OCI-LY3 (cell line): Measurements from ENCODE around the gene MAPK8.

ENCODE experiments used
- H2AFZ ChIP-seq: fragments of 200-600, 300-600 bp; shearing (Covaris generic); 2 replicates; pipeline ENCODE4 v1.6.0; 2014; ENCODE audit warnings: antibody characterized with exemption, low read depth, low read length
- H3K27ac ChIP-seq: fragments of 200-600, 300-600 bp; sonication (generic); 2 replicates; pipeline ENCODE4 v1.5.1; 2014; ENCODE audit warnings: mild to moderate bottlenecking, low read length, moderate library complexity, mixed read lengths
- H3K27me3 ChIP-seq: fragments of 200-600, 300-600 bp; sonication (generic); 2 replicates; pipeline ENCODE4 v1.6.1; 2014; ENCODE audit warnings: low read depth, low read length, mixed read lengths
- H3K36me3 ChIP-seq: fragments of 200-600, 300-600 bp; sonication (generic); replicated peaks from 2 replicates; pipeline ENCODE3; 2014; ENCODE audit warnings: low read depth, low read length, mixed read lengths
- H3K4me1 ChIP-seq: fragments of 300-600, 200-600 bp; sonication (generic); 2 replicates; pipeline ENCODE4 v1.6.1; 2014; ENCODE audit warnings: low read length, mixed read lengths
- H3K4me2 ChIP-seq: fragments of 200-600, 300-600 bp; sonication (generic); 2 replicates; pipeline ENCODE4 v1.6.1; 2014; ENCODE audit warnings: low read length, mixed read lengths
- H3K4me3 ChIP-seq: fragments of 300-600, 200-600 bp; sonication (generic); 2 replicates; pipeline ENCODE4 v1.5.1; 2014; ENCODE audit warnings: antibody characterized with exemption, mild to moderate bottlenecking, low read length, moderate library complexity
- H3K79me2 ChIP-seq: fragments of 300-600, 200-600 bp; shearing (Covaris generic); 2 replicates; pipeline ENCODE4 v1.6.1; 2014; ENCODE audit warnings: mild to moderate bottlenecking, low read length, mixed read lengths
- H3K9ac ChIP-seq: fragments of 300-600, 200-600 bp; shearing (Covaris generic); 2 replicates; pipeline ENCODE4 v1.6.0; 2014; ENCODE audit warnings: mild to moderate bottlenecking, low read length, moderate library complexity
- H3K9me3 ChIP-seq: fragments of 200-600, 300-600 bp; shearing (Covaris generic); 2 replicates; pipeline ENCODE4 v1.6.1; 2014; ENCODE audit warnings: low read length, mixed read lengths; ENCODE audit not compliant: insufficient read depth
- H4K20me1 ChIP-seq: fragments of 200-600, 300-600 bp; sonication (generic); 2 replicates; pipeline ENCODE4 v1.6.1; 2016; ENCODE audit warnings: low read length, mixed read lengths; ENCODE audit not compliant: insufficient read depth
- CTCF ChIP-seq: fragments of 200-600, 300-600 bp; sonication (generic); IDR thresholded peaks from 2 replicates; pipeline ENCODE4 v1.5.1; 2014; ENCODE audit warnings: antibody characterized with exemption, low read length, low read depth
- EZH2phosphoT487 ChIP-seq: fragments of 200-600 bp; shearing (Covaris generic); IDR thresholded peaks from 2 replicates; pipeline ENCODE4 v1.6.1; 2018; ENCODE audit warnings: antibody characterized with exemption, mixed run types, low read depth

The MAPK8 gene

GRCh38 chr10:48287417-48288391, 18.8 kb upstream of the MAPK8 start:
- H2AFZ ChIP-seq = peak overlapping the region; percentile 76
- H3K4me2 ChIP-seq = peak overlapping the region; percentile 15; the same call in 1 of the 2 replicates
- H3K27me3 ChIP-seq = no peaks in the 10 kb centered on the region
- H3K4me3 ChIP-seq = no peak overlapping the region
- peaks cover 56% of the 10 kb centered on the region for H3K4me1 ChIP-seq
- H3K36me3 ChIP-seq = peaks cover 21% of the 10 kb centered on the region
- TF ChIP-seq CTCF = no peak
- no peak for TF ChIP-seq EZH2phosphoT487
- no peaks in the 10 kb centered on the region for H4K20me1 ChIP-seq
- no peak overlapping the region for H3K27ac ChIP-seq
- peaks cover 8% of the 10 kb centered on the region; the same call in 1 of the 2 replicates for H3K9me3 ChIP-seq
- no peaks in the 10 kb centered on the region for H3K79me2 ChIP-seq
- H3K9ac ChIP-seq = 0 out of 2 replicates have a peak overlapping the region, but pooled peaks have one; percentile 11

- H3K4me2 ChIP-seq = no peak overlapping the region
- H3K4me1 ChIP-seq = peaks cover 46% of the 10 kb centered on the region
- no peak overlapping the region for H3K4me3 ChIP-seq
- no peak for TF ChIP-seq EZH2phosphoT487
- no peak for TF ChIP-seq CTCF
- H4K20me1 ChIP-seq = no peaks in the 10 kb centered on the region
- peaks cover 16% of the 10 kb centered on the region for H3K36me3 ChIP-seq
- no peaks in the 10 kb centered on the region for H3K27me3 ChIP-seq
- H3K9ac ChIP-seq = no peak overlapping the region
- H2AFZ ChIP-seq = no peak overlapping the region
- peaks cover 6% of the 10 kb centered on the region; the same call in 1 of the 2 replicates for H3K9me3 ChIP-seq
- H3K79me2 ChIP-seq = no peaks in the 10 kb centered on the region
- no peak overlapping the region for H3K27ac ChIP-seq
Measured at GRCh38 chr10:48288661-48289060, 17.8 kb upstream of the MAPK8 start.

- Histone ChIP-seq H3K9ac (peak overlapping the region; percentile 27; the same call in 1 of the 2 replicates), H4K20me1 (no peaks in the 10 kb centered on the region), H3K27me3 (no peaks in the 10 kb centered on the region), H3K27ac (no peak overlapping the region), H3K79me2 (no peaks in the 10 kb centered on the region), H2AFZ (peak overlapping the region; percentile 83), H3K4me1 (peaks cover 43% of the 10 kb centered on the region), H3K4me3 (no peak overlapping the region), H3K9me3 (no peaks in the 10 kb centered on the region), H3K36me3 (peaks cover 6% of the 10 kb centered on the region), H3K4me2 (peak overlapping the region; percentile 51)
- TF ChIP-seq CTCF (peak; percentile 72), EZH2phosphoT487 (no peak)
Measured at GRCh38 chr10:48289501-48290238, 16.8 kb upstream of the MAPK8 start.

- TF ChIP-seq CTCF = no peak
- no peak for TF ChIP-seq EZH2phosphoT487
- Histone ChIP-seq H3K27ac (no peak overlapping the region), H3K4me2 (peak overlapping the region; percentile 51; the same call in 1 of the 2 replicates), H3K79me2 (no peaks in the 10 kb centered on the region), H3K36me3 (peaks cover 6% of the 10 kb centered on the region), H3K4me3 (no peak overlapping the region), H3K27me3 (no peaks in the 10 kb centered on the region), H3K4me1 (peaks cover 39% of the 10 kb centered on the region), H3K9me3 (no peaks in the 10 kb centered on the region), H4K20me1 (no peaks in the 10 kb centered on the region), H3K9ac (no peak overlapping the region), H2AFZ (peak overlapping the region; percentile 83; the same call in 1 of the 2 replicates)
Measured at GRCh38 chr10:48290286-48290685, 16.2 kb upstream of the MAPK8 start.
